ENCODE data around the gene LAD1.

GRCh38 chr1:201395936-201396335, 3.2 kb downstream of the LAD1 start:
- TF ChIP-seq CTCF (IDR thresholded peaks at IDR 0.05) (no peak), POLR2A (IDR thresholded peaks at IDR 0.05) (no peak)

Data from vagina (tissue), 2 donors.